Measurements from ENCODE around the gene ALOXE3. TPM values are rescaled to one million over a fixed set of nuclear protein-coding genes. Genes with fewer than 3 reads are reported as not detected.

The ALOXE3 gene
- total and polyA plus RNA-seq, 12 donors: not detected

- H3K27me3 ChIP-seq: no peaks in the 10 kb centered on the region
- intact Hi-C loops (cut with DNase I): no loop called here
- no peak for TF ChIP-seq POLR2A (IDR thresholded peaks at IDR 0.05)
- TF ChIP-seq, protein P1, sequence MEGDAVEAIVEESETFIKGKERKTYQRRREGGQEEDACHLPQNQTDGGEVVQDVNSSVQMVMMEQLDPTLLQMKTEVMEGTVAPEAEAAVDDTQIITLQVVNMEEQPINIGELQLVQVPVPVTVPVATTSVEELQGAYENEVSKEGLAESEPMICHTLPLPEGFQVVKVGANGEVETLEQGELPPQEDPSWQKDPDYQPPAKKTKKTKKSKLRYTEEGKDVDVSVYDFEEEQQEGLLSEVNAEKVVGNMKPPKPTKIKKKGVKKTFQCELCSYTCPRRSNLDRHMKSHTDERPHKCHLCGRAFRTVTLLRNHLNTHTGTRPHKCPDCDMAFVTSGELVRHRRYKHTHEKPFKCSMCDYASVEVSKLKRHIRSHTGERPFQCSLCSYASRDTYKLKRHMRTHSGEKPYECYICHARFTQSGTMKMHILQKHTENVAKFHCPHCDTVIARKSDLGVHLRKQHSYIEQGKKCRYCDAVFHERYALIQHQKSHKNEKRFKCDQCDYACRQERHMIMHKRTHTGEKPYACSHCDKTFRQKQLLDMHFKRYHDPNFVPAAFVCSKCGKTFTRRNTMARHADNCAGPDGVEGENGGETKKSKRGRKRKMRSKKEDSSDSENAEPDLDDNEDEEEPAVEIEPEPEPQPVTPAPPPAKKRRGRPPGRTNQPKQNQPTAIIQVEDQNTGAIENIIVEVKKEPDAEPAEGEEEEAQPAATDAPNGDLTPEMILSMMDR (IDR thresholded peaks at IDR 0.05): peak in 1 of 6 experiments; percentile 18
- DNase-seq: peak in 5 of 7 donors; percentile 33 to 73 (median 51)
- peak overlapping the region; percentile 99 to 100 (median 100) for H3K27ac ChIP-seq
- no peaks in the 10 kb centered on the region for H3K9me3 ChIP-seq (replicated peaks in 1 of 3)
- peaks cover 0 to 17% of the 10 kb centered on the region in 2 donors for H3K36me3 ChIP-seq (replicated peaks in 1 of 2)
- 6 to 14% (median 9%) methylated on average over 14 of the region's 14 CpGs for WGBS, 4 donors
- peaks cover 26 to 34% of the 10 kb centered on the region in 2 donors for H3K4me1 ChIP-seq (replicated peaks in 1 of 2)
- peak overlapping the region; percentile 36 to 99 (median 84) for H3K4me3 ChIP-seq
Measured at GRCh38 chr17:8155231-8155995, 37.1 kb upstream of the ALOXE3 start.

GRCh38 chr17:8154608-8155155 is 36.4 kb upstream of the ALOXE3 start:
- no peaks in the 10 kb centered on the region for H3K9me3 ChIP-seq (replicated peaks in 1 of 3)
- H3K27me3 ChIP-seq: no peaks in the 10 kb centered on the region
- peak overlapping the region; percentile 29 to 99 (median 84) for H3K4me3 ChIP-seq
- peak; percentile 1 for TF ChIP-seq POLR2A (IDR thresholded peaks at IDR 0.05)
- TF ChIP-seq, protein P1 (IDR thresholded peaks at IDR 0.05): no peak
- H3K4me1 ChIP-seq (replicated peaks in 1 of 2): peaks cover 33 to 41% of the 10 kb centered on the region in 2 donors
- no peak for DNase-seq
- intact Hi-C loops (cut with DNase I): no loop called here
- H3K27ac ChIP-seq: peak overlapping the region; percentile 99 to 100 (median 100)
- WGBS, 4 donors: 13 to 18% (median 15%) methylated on average over 11 of the region's 11 CpGs
- H3K36me3 ChIP-seq (replicated peaks in 1 of 2): peaks cover 0 to 21% of the 10 kb centered on the region in 2 donors

DNA sequence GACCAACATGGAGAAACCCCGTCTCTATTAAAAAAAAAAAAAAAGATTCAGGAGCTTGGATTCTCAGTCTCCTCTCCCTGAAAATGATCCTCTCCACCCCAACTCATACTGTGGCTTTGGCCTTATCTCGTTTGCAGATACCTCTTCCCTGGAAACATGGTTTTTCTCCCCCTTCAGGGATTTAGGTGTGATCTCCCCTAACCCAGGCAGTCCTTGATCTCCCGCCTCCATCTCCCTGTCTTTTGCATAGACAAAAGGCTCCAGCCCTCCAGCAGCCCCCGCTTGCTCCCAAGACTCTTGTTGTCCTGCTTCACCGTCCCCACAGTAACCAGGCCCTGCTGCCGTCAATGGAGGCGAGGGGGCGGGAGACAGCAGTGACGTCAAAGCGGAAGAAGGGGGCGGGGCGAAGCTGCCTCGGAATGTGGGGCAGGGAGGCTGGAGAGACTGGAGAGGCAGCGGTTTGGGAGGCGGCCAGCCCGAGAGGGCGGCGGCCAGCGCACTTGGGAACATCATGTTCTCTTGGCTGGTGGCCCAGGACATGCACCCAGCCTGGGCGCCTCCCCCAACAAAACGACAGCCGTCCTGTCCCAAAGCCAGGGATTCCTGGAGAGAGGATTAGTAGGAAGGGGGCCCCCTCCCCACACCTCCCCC is 35.8 kb upstream of the ALOXE3 start:
- TF ChIP-seq POLR2A (IDR thresholded peaks at IDR 0.05): peak; percentile 81 to 88
- TF ChIP-seq, protein P1 (IDR thresholded peaks at IDR 0.05): no peak
- DNase-seq: peak; percentile 99 to 100 (median 100)
- Histone ChIP-seq H3K4me1 (replicated peaks in 1 of 2) (peaks cover 34 to 39% of the 10 kb centered on the region in 2 donors), H3K4me3 (peak overlapping the region in 3 of 4 donors; percentile 5 to 93 (median 74)), H3K36me3 (replicated peaks in 1 of 2) (peaks cover 0 to 21% of the 10 kb centered on the region in 2 donors), H3K9me3 (replicated peaks in 1 of 3) (no peaks in the 10 kb centered on the region), H3K27ac (peak overlapping the region; percentile 99 to 100 (median 100)), H3K27me3 (no peaks in the 10 kb centered on the region)
- intact Hi-C loops (cut with DNase I): no loop called here
- 0 to 2% (median 1%) methylated on average over 12 to 22 of the region's 22 CpGs for WGBS, 4 donors

GRCh38 chr17:8153525-8153956 is 35.2 kb upstream of the ALOXE3 start:
- WGBS, 4 donors: 6 to 10% (median 9%) methylated on average over 13 of the region's 13 CpGs
- no peaks in the 10 kb centered on the region for H3K9me3 ChIP-seq (replicated peaks in 1 of 3)
- H3K4me1 ChIP-seq (replicated peaks in 1 of 2): peaks cover 34% of the 10 kb centered on the region in 2 donors
- TF ChIP-seq, protein P1 (IDR thresholded peaks at IDR 0.05): no peak
- peak; percentile 43 to 63 for TF ChIP-seq POLR2A (IDR thresholded peaks at IDR 0.05)
- H3K27me3 ChIP-seq: no peaks in the 10 kb centered on the region
- H3K36me3 ChIP-seq (replicated peaks in 1 of 2): peaks cover 0 to 27% of the 10 kb centered on the region in 2 donors
- peak overlapping the region; percentile 99 to 100 (median 100) for H3K27ac ChIP-seq
- peak overlapping the region in 2 of 4 donors; percentile 5 to 93 for H3K4me3 ChIP-seq
- peak; percentile 82 to 95 (median 92) for DNase-seq
- intact Hi-C loops (cut with DNase I): no loop called here
